NT2/D1 (cell line): Measurements from ENCODE around the gene BMERB1.

Source experiments
- SUZ12 ChIP-seq: IDR thresholded peaks from 2 replicates; pipeline ENCODE4 v1.6.1; 2011; ENCODE audit not compliant: insufficient read length, insufficient read depth; ENCODE audit errors: extremely low read depth
- YY1 ChIP-seq: IDR thresholded peaks from 2 replicates; pipeline ENCODE4 v1.6.1; 2011; ENCODE audit not compliant: insufficient read length, insufficient read depth
- ZNF274 ChIP-seq: IDR thresholded peaks from 2 replicates; pipeline ENCODE4 v1.6.1; 2011; ENCODE audit warnings: mild to moderate bottlenecking, low read depth, low read length

DNA sequence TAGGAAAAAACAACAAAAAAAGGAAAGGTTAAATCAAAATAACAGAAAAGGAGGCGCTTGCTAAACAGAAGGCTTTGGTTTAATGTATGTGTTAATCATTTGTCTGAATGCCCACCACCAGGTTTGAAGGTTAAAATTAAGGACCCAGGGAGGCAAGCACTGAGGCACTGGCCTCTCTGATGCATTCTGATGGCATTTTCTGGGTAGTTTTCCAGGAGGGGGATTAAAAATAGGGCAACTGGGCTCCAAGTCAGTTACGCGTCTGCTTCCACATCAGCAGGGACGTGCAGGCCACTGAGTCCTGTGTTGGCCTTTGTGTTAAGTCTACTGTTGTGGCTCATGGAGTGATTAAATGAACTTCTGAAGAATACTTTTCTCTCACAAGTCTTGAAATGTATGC, 181.6 kb downstream of the BMERB1 start:
- TF ChIP-seq ZNF274, result no peak
- no peak for TF ChIP-seq SUZ12
- TF ChIP-seq YY1, result no peak
